Measurements from ENCODE around the gene MKNK2. TPM values are rescaled to one million over a fixed set of nuclear protein-coding genes. Genes with fewer than 3 reads are reported as not detected.

The MKNK2 gene
- polyA plus RNA-seq, 1 of the 3 experiments (the other 2 are of a cell fraction), result 65.4 TPM

DNA sequence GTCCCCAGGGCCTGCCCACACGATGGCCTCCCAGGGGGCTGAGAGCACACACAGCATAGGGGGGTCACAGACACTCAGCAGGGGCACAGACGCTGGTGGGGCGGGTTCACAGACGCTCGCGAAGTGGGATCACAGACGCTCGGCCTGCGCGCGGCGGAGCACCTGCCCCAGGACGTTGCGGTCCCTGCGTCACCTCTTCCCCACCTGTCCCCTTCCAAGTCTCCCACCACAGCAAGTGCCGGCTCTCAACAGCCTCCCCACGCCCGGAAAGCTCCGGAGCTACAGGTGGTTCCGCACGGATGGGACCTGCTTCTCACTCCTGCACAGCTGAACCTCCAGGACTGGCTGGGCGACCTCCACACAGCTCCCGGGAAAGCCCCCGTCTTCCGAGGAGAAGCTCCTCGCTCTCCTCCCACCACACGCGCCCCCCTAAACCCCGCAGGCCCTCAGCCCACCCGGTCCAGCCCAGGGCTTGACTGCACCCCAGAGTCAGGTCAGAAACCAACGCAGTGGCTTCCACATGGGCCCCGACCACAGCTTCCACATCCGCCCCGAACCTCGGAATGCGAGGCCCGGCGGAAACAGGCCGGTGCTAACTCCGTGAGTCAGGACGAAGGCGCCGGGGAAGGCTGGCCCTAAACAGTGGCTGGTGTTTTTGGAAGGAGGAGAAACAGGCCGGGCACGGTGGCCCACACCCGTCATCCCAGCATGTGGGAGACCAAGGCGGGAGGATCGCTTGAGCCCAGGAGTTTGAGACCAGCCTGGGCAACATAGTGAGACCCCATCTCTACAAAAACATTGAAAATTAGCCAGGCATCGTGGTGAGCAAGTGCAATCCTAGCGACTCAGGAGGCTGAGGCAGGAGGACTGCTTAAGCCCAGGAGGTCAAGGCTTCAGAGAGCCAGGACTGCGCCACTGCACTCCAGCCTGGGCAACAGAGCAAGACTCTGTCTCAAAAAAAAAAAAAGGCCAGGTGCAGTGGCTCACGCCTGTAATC is 52.0 kb downstream of the MKNK2 start:
- Histone ChIP-seq H3K4me1 (ENCODE audit: control insufficient read depth in 1 of 2, insufficient read depth in 2 of 2, low read depth in 1 of 2, low read length in 1 of 2) (no peaks in the 10 kb centered on the region), H3K4me3 (ENCODE audit: low read depth in 2 of 2, low read length in 1 of 2) (no peak overlapping the region), H3K79me2 (ENCODE audit: insufficient read depth) (peaks cover 25% of the 10 kb centered on the region; the same call in 1 of the 2 replicates), H3K27ac (ENCODE audit: low read depth in 2 of 2, low read length in 1 of 2) (no peak overlapping the region), H3K9me3 (no peaks in the 10 kb centered on the region), H3K9me2 (no peaks in the 10 kb centered on the region), H3K27me3 (ENCODE audit: insufficient read depth) (no peaks in the 10 kb centered on the region), H4K20me1 (ENCODE audit: insufficient read depth) (peaks cover 5% of the 10 kb centered on the region; the same call in 1 of the 2 replicates), H3K36me3 (replicated peaks in 1 of 2; ENCODE audit: control insufficient read depth in 1 of 2, insufficient read depth in 2 of 2, low read length in 1 of 2) (peaks cover 12 to 25% of the 10 kb centered on the region in 2 experiments), H3F3A (replicated peaks; ENCODE audit: insufficient read depth) (peaks cover 10% of the 10 kb centered on the region), H2AFZ (ENCODE audit: low read depth) (no peak overlapping the region), H3K9ac (no peak overlapping the region), H3K4me2 (no peak overlapping the region)
- 98% methylated on average over 35 of the region's 52 CpGs for WGBS (ENCODE audit: low lambda C conversion rate)
- TF ChIP-seq TAF1 (IDR thresholded peaks at IDR 0.05; ENCODE audit: borderline replicate concordance, low read depth, low read length) (no peak), RFX5 (IDR thresholded peaks at IDR 0.05; ENCODE audit: low read length) (no peak), NFIC (IDR thresholded peaks at IDR 0.05; ENCODE audit: borderline replicate concordance) (no peak), JUND (IDR thresholded peaks at IDR 0.05) (no peak), YY1 (IDR thresholded peaks at IDR 0.05; ENCODE audit: low read depth) (no peak), CHD2 (IDR thresholded peaks at IDR 0.05; ENCODE audit: low read length, partially characterized antibody) (no peak), EP300 (IDR thresholded peaks at IDR 0.05; ENCODE audit: borderline replicate concordance in 1 of 2, low read depth in 1 of 2, low read length in 1 of 2) (no peak), MEF2A (IDR thresholded peaks at IDR 0.05; ENCODE audit: borderline replicate concordance, low read depth) (no peak), RAD21 (IDR thresholded peaks at IDR 0.05; ENCODE audit: low read length) (no peak), POLR2AphosphoS5 (IDR thresholded peaks at IDR 0.05; ENCODE audit: low read depth, low read length) (no peak), MXI1 (IDR thresholded peaks at IDR 0.05; ENCODE audit: low read depth, low read length) (no peak), TCF12 (IDR thresholded peaks at IDR 0.05) (no peak), FOSL2 (IDR thresholded peaks at IDR 0.05; ENCODE audit: borderline replicate concordance, low read depth) (no peak), ELF1 (IDR thresholded peaks at IDR 0.05) (no peak), GABPA (IDR thresholded peaks at IDR 0.05; ENCODE audit: low read depth) (no peak), RXRA (IDR thresholded peaks at IDR 0.05; ENCODE audit: borderline replicate concordance, low read depth) (no peak), NRF1 (IDR thresholded peaks at IDR 0.05; ENCODE audit: low read depth, low read length) (no peak)
- TF ChIP-seq, protein P1, sequence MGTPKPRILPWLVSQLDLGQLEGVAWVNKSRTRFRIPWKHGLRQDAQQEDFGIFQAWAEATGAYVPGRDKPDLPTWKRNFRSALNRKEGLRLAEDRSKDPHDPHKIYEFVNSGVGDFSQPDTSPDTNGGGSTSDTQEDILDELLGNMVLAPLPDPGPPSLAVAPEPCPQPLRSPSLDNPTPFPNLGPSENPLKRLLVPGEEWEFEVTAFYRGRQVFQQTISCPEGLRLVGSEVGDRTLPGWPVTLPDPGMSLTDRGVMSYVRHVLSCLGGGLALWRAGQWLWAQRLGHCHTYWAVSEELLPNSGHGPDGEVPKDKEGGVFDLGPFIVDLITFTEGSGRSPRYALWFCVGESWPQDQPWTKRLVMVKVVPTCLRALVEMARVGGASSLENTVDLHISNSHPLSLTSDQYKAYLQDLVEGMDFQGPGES (IDR thresholded peaks at IDR 0.05; ENCODE audit: low read depth, low read length), result no peak
- TF ChIP-seq, protein P2, sequence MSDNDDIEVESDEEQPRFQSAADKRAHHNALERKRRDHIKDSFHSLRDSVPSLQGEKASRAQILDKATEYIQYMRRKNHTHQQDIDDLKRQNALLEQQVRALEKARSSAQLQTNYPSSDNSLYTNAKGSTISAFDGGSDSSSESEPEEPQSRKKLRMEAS (IDR thresholded peaks at IDR 0.05; ENCODE audit: low read depth), result no peak
- TF ChIP-seq, protein P3, sequence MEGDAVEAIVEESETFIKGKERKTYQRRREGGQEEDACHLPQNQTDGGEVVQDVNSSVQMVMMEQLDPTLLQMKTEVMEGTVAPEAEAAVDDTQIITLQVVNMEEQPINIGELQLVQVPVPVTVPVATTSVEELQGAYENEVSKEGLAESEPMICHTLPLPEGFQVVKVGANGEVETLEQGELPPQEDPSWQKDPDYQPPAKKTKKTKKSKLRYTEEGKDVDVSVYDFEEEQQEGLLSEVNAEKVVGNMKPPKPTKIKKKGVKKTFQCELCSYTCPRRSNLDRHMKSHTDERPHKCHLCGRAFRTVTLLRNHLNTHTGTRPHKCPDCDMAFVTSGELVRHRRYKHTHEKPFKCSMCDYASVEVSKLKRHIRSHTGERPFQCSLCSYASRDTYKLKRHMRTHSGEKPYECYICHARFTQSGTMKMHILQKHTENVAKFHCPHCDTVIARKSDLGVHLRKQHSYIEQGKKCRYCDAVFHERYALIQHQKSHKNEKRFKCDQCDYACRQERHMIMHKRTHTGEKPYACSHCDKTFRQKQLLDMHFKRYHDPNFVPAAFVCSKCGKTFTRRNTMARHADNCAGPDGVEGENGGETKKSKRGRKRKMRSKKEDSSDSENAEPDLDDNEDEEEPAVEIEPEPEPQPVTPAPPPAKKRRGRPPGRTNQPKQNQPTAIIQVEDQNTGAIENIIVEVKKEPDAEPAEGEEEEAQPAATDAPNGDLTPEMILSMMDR (IDR thresholded peaks at IDR 0.05), result no peak
- ChIA-PET POLR2A (no interaction called here), CTCF (interaction anchor here (0.7 kb wide), 1 partner anchor 122 kb away, joined by 3 read pairs; no protein-coding TSS in a partner anchor)
- no peak for DNase-seq
